MM.1S (cell line): ENCODE measurements around the gene RAC3.

Source experiments
- EZH2 ChIP-seq: fragments of 300-600 bp; sonication (generic); optimal IDR thresholded peaks from 2 replicates; pipeline ENCODE3; 2017; ENCODE audit warnings: low read depth, mild to moderate bottlenecking, antibody characterized with exemption, low read length, mixed read lengths
- EZH2phosphoT487 ChIP-seq: fragments of 300-600 bp; sonication (generic); IDR thresholded peaks from 2 replicates; pipeline ENCODE4 v1.6.1; 2018; ENCODE audit warnings: antibody characterized with exemption, low read length
- TF ChIP-seq, protein P1 (sequence below): fragments of 300-600 bp; sonication (generic); IDR thresholded peaks from 2 replicates; pipeline ENCODE4 v1.5.1; 2016; ENCODE audit warnings: antibody characterized with exemption, low read length, mixed read lengths

DNA sequence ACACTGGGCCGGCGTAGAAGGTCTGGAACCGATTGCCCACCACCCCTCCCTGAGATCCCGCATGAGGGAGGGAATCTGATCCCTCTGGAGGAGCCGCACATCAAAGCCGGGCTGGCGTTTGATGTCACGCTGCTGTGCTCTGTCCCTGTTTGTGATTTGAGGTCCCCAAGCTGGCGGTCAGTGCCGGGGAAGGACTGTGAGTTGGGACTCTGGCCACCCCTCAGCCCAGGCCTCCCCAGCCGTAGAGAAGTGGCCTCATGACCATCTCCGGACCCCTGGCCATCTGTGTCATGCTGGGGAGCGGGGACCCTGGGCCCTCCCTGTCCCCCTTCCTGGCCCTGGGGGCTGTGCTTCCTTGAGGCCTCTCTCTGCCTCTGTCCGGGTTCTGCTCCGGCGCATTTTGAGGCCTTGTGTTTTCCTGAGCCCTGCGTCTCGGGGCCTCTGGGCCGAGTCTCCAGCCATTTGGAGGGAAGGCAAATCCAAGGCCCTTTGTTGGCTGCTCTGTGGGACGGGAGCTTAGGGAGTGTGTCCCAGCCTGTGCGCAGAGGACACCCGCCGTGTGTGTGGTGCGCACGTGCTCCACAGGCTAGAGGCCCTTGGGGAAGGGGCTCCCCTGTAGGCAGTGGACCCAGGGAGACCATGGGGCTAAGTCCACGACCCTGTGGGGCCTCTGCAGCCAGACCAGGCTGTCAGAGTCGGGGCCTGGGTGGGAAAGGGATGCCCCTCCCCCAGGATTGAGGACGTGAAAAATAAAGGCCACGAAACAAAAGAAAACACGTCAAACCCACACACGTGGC lies 39.0 kb upstream of the RAC3 start:
- TF ChIP-seq, protein P1, sequence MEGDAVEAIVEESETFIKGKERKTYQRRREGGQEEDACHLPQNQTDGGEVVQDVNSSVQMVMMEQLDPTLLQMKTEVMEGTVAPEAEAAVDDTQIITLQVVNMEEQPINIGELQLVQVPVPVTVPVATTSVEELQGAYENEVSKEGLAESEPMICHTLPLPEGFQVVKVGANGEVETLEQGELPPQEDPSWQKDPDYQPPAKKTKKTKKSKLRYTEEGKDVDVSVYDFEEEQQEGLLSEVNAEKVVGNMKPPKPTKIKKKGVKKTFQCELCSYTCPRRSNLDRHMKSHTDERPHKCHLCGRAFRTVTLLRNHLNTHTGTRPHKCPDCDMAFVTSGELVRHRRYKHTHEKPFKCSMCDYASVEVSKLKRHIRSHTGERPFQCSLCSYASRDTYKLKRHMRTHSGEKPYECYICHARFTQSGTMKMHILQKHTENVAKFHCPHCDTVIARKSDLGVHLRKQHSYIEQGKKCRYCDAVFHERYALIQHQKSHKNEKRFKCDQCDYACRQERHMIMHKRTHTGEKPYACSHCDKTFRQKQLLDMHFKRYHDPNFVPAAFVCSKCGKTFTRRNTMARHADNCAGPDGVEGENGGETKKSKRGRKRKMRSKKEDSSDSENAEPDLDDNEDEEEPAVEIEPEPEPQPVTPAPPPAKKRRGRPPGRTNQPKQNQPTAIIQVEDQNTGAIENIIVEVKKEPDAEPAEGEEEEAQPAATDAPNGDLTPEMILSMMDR, result no peak
- no peak for TF ChIP-seq EZH2
- TF ChIP-seq EZH2phosphoT487, result no peak
